HG02884 (cell line): ENCODE measurements around the gene TUBA4A.
"Not testable (repeated sequence)": the region's sequence is repeated elsewhere in the genome, so short reads cannot be mapped to it uniquely, and the experiment has no call there.

Experiments
- ATAC-seq: cut with Tn5 transposase; IDR thresholded peaks from one replicate; pipeline ENCODE4 v1.9.1; 2021; ENCODE audit warnings: mild to moderate bottlenecking, moderate library complexity; ENCODE audit not compliant: unreplicated experiment

Gene TUBA4A

GRCh38 chr2:219287116-219287440 is 33.4 kb upstream of the TUBA4A start:
- ATAC-seq = not testable (repeated sequence)

- ATAC-seq = no peak
These were observed 32.9 kb upstream of the TUBA4A start for GRCh38 chr2:219286436-219287115.

- ATAC-seq = no peak
These were observed 32.2 kb upstream of the TUBA4A start for GRCh38 chr2:219285894-219286425.

GRCh38 chr2:219285373-219285735 is 31.6 kb upstream of the TUBA4A start:
- no peak for ATAC-seq

GRCh38 chr2:219284501-219285372 is 31.0 kb upstream of the TUBA4A start:
- ATAC-seq = no peak

- ATAC-seq = no peak
These were observed 29.3 kb upstream of the TUBA4A start for GRCh38 chr2:219282943-219283581.

- ATAC-seq = no peak
These were observed 28.7 kb upstream of the TUBA4A start for GRCh38 chr2:219282375-219282774.

GRCh38 chr2:219281588-219281987 is 27.9 kb upstream of the TUBA4A start:
- no peak for ATAC-seq

GRCh38 chr2:219280651-219281050 is 26.9 kb upstream of the TUBA4A start:
- no peak for ATAC-seq

GRCh38 chr2:219279916-219280516 is 26.3 kb upstream of the TUBA4A start:
- ATAC-seq = no peak

- ATAC-seq = peak; percentile 81
These were observed 25.6 kb upstream of the TUBA4A start, which contains the start of gene DNAJB2 for GRCh38 chr2:219279151-219279915. Gene DNAJB2, plus strand, starts transcription at chr2:219279366. Its CDS starts 468 bp downstream, at chr2:219279834.

- no peak for ATAC-seq
These were observed 25.0 kb upstream of the TUBA4A start for GRCh38 chr2:219278655-219279150.

GRCh38 chr2:219277703-219278654 is 24.3 kb upstream of the TUBA4A start:
- peak; percentile 35 for ATAC-seq

- ATAC-seq = no peak
These were observed 20.7 kb upstream of the TUBA4A start for GRCh38 chr2:219274361-219274921.

GRCh38 chr2:219273937-219274336 is 20.2 kb upstream of the TUBA4A start:
- ATAC-seq = no peak

- no peak for ATAC-seq
These were observed 19.3 kb upstream of the TUBA4A start for GRCh38 chr2:219272995-219273394.

- no peak for ATAC-seq
These were observed 18.6 kb upstream of the TUBA4A start for GRCh38 chr2:219272356-219272755.

- ATAC-seq = no peak
These were observed 17.3 kb upstream of the TUBA4A start for GRCh38 chr2:219271021-219271420.

GRCh38 chr2:219270055-219270372 is 16.3 kb upstream of the TUBA4A start:
- no peak for ATAC-seq
